Type B pancreatic cell (in vitro differentiated cells): Measurements from ENCODE around the gene RSAD1. TPM values are rescaled to one million over a fixed set of nuclear protein-coding genes. Genes with fewer than 3 reads are reported as not detected.

Source experiments
- DNase-seq: peaks from one replicate; pipeline ENCODE4 v3.0.0; 2021; ENCODE audit warnings: mixed read lengths; ENCODE audit not compliant: unreplicated experiment; ENCODE audit errors: extremely low spot score
- H3K27ac Mint-ChIP-seq: 2 replicates; pipeline ENCODE4 v1.8.0; 2021; ENCODE audit warnings: mild to moderate bottlenecking, mixed read lengths
- H3K27me3 Mint-ChIP-seq: 2 replicates; pipeline ENCODE4 v1.8.0; 2021; ENCODE audit warnings: mixed read lengths
- H3K36me3 Mint-ChIP-seq: 2 replicates; pipeline ENCODE4 v1.8.0; 2021; ENCODE audit warnings: mixed read lengths
- H3K4me1 Mint-ChIP-seq: one replicate; pipeline ENCODE4 v1.8.0; 2021; ENCODE audit warnings: mixed read lengths; ENCODE audit not compliant: unreplicated experiment
- H3K4me3 Mint-ChIP-seq: 2 replicates; pipeline ENCODE4 v1.8.0; 2021; ENCODE audit warnings: mild to moderate bottlenecking, mixed read lengths
- H3K9me3 Mint-ChIP-seq: 2 replicates; pipeline ENCODE4 v1.8.0; 2021; ENCODE audit warnings: mixed read lengths
- CTCF ChIP-seq: fragments of 200-600 bp; sonication (generic); conservative IDR thresholded peaks from 2 replicates; pipeline ENCODE4 v1.5.0; 2021; ENCODE audit warnings: antibody characterized with exemption, mild to moderate bottlenecking
- total RNA-seq: library from RNA; stranded (reverse); gene quantifications from 2 replicates; pipeline ENCODE4 v1.2.1, GENCODE V29; 2021; ENCODE audit warnings: low replicate concordance

The RSAD1 gene
- total RNA-seq, 1 donor from 2014 or later, result 40.7 TPM

- H3K4me3 Mint-ChIP-seq, result no peak overlapping the region
- no peaks in the 10 kb centered on the region for H3K9me3 Mint-ChIP-seq
- H3K27me3 Mint-ChIP-seq, result no peaks in the 10 kb centered on the region
- H3K4me1 Mint-ChIP-seq, result peaks cover 22% of the 10 kb centered on the region
- no peak for TF ChIP-seq CTCF
- no peak overlapping the region for H3K27ac Mint-ChIP-seq
- H3K36me3 Mint-ChIP-seq, result peaks cover 8% of the 10 kb centered on the region
- DNase-seq, result no peak
Observed at GRCh38 chr17:50439008-50439407, 39.7 kb upstream of the RSAD1 start.

GRCh38 chr17:50440172-50440837 lies 38.4 kb upstream of the RSAD1 start:
- H3K4me3 Mint-ChIP-seq, result peak overlapping the region; percentile 61
- H3K4me1 Mint-ChIP-seq, result peaks cover 33% of the 10 kb centered on the region
- peak overlapping the region; percentile 86 for H3K27ac Mint-ChIP-seq
- DNase-seq, result no peak
- no peaks in the 10 kb centered on the region for H3K9me3 Mint-ChIP-seq
- TF ChIP-seq CTCF, result no peak
- H3K36me3 Mint-ChIP-seq, result peaks cover 8% of the 10 kb centered on the region
- no peaks in the 10 kb centered on the region for H3K27me3 Mint-ChIP-seq

GRCh38 chr17:50440838-50441829 lies 37.5 kb upstream of the RSAD1 start:
- no peak for TF ChIP-seq CTCF
- H3K36me3 Mint-ChIP-seq, result peaks cover 8% of the 10 kb centered on the region
- H3K4me1 Mint-ChIP-seq, result peaks cover 37% of the 10 kb centered on the region
- no peaks in the 10 kb centered on the region for H3K9me3 Mint-ChIP-seq
- peak overlapping the region; percentile 61 for H3K4me3 Mint-ChIP-seq
- H3K27ac Mint-ChIP-seq, result peak overlapping the region; percentile 86
- H3K27me3 Mint-ChIP-seq, result no peaks in the 10 kb centered on the region
- DNase-seq, result no peak

GRCh38 chr17:50443505-50443974 lies 35.1 kb upstream of the RSAD1 start:
- no peak for TF ChIP-seq CTCF
- Mint-ChIP-seq H3K4me3 (peak overlapping the region; percentile 71), H3K36me3 (peaks cover 8% of the 10 kb centered on the region), H3K27me3 (no peaks in the 10 kb centered on the region), H3K27ac (peak overlapping the region; percentile 83), H3K9me3 (peaks cover 4% of the 10 kb centered on the region), H3K4me1 (peaks cover 44% of the 10 kb centered on the region)
- DNase-seq, result no peak

- no peaks in the 10 kb centered on the region for H3K27me3 Mint-ChIP-seq
- TF ChIP-seq CTCF, result no peak
- no peak for DNase-seq
- H3K9me3 Mint-ChIP-seq, result peaks cover 4% of the 10 kb centered on the region
- no peak overlapping the region for H3K4me3 Mint-ChIP-seq
- peak overlapping the region; percentile 19 for H3K27ac Mint-ChIP-seq
- H3K36me3 Mint-ChIP-seq, result peaks cover 8% of the 10 kb centered on the region
- peaks cover 42% of the 10 kb centered on the region for H3K4me1 Mint-ChIP-seq
Observed at GRCh38 chr17:50444841-50445715, 33.6 kb upstream of the RSAD1 start.
